HG03196 (cell line): Measurements from ENCODE around the gene RSAD2.
"Not testable (repeated sequence)": the region's sequence is repeated elsewhere in the genome, so short reads cannot be mapped to it uniquely, and the experiment has no call there.

Experiments used
- ATAC-seq: cut with Tn5 transposase; IDR thresholded peaks from one replicate; pipeline ENCODE4 v1.9.1; 2021; ENCODE audit not compliant: unreplicated experiment

RSAD2 gene

GRCh38 chr2:6896930-6897759 lies 19.6 kb downstream of the RSAD2 start:
- no peak for ATAC-seq

- not testable (repeated sequence) for ATAC-seq
Measured at GRCh38 chr2:6902581-6902980, 25.0 kb downstream of the RSAD2 start.

- no peak for ATAC-seq
Measured at GRCh38 chr2:6905668-6906067, 28.1 kb downstream of the RSAD2 start.

GRCh38 chr2:6906165-6906741 lies 28.7 kb downstream of the RSAD2 start:
- ATAC-seq = no peak

GRCh38 chr2:6908291-6908690 lies 30.7 kb downstream of the RSAD2 start:
- ATAC-seq = no peak

- peak; percentile 99 for ATAC-seq
Measured at GRCh38 chr2:6909431-6910385, 32.1 kb downstream of the RSAD2 start.

GRCh38 chr2:6911721-6912120 lies 34.1 kb downstream of the RSAD2 start:
- ATAC-seq = no peak

GRCh38 chr2:6913415-6914157 lies 36.0 kb downstream of the RSAD2 start:
- ATAC-seq = no peak

GRCh38 chr2:6914828-6915227 lies 37.3 kb downstream of the RSAD2 start:
- no peak for ATAC-seq

- no peak for ATAC-seq
Measured at GRCh38 chr2:6915399-6915798, 37.8 kb downstream of the RSAD2 start.

GRCh38 chr2:6916224-6916623 lies 38.6 kb downstream of the RSAD2 start:
- ATAC-seq = no peak

- ATAC-seq = no peak
Measured at GRCh38 chr2:6916736-6917070, 39.1 kb downstream of the RSAD2 start.

- ATAC-seq = peak; percentile 77
Measured at GRCh38 chr2:6917071-6917760, 39.6 kb downstream of the RSAD2 start, which contains the start of gene RNF144A. Gene RNF144A, plus strand, starts transcription at chr2:6917412. Its CDS starts 79,515 bp downstream, at chr2:6996927.

- ATAC-seq = peak; percentile 26
Measured at GRCh38 chr2:6917761-6918421, 40.3 kb downstream of the RSAD2 start.

- ATAC-seq = no peak
Measured at GRCh38 chr2:6919901-6920742, 42.5 kb downstream of the RSAD2 start.

- no peak for ATAC-seq
Measured at GRCh38 chr2:6920743-6921064, 43.1 kb downstream of the RSAD2 start.

GRCh38 chr2:6921321-6921922 lies 43.8 kb downstream of the RSAD2 start:
- ATAC-seq = no peak

GRCh38 chr2:6922201-6922656 lies 44.7 kb downstream of the RSAD2 start:
- no peak for ATAC-seq
